GM19193 (cell line): Measurements from ENCODE around the gene NDFIP1.

Experiments
- POLR2A ChIP-seq: IDR thresholded peaks from 4 replicates; pipeline ENCODE4 v1.6.1; 2011; ENCODE audit not compliant: insufficient read depth, insufficient read length; ENCODE audit errors: extremely low read depth

The NDFIP1 gene

DNA sequence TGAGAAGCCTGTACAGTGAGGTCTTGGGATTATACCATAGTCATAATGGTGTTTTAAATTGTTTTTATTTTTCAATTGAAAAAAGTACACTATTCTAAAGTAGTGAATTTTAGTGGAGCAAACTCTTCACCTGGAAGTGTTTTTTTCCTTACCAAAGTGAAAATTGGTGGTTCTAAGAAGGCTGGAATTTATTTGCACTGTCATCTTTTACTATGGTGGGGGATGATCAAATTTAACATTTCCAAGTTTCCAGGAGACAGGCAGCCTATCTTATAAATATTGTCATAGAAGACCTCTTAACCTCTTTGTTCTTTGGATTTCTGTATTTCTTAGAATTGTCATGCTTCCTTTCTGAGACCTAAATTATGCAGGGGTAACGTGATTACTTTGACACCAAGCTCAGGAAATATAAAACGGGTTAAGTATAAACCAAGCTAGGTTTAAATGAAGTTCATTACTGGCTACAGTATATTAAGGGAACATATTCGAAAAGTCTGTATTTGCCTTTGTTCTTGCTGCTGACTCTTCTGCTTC is 20.2 kb downstream of the NDFIP1 start:
- no peak for TF ChIP-seq POLR2A

DNA sequence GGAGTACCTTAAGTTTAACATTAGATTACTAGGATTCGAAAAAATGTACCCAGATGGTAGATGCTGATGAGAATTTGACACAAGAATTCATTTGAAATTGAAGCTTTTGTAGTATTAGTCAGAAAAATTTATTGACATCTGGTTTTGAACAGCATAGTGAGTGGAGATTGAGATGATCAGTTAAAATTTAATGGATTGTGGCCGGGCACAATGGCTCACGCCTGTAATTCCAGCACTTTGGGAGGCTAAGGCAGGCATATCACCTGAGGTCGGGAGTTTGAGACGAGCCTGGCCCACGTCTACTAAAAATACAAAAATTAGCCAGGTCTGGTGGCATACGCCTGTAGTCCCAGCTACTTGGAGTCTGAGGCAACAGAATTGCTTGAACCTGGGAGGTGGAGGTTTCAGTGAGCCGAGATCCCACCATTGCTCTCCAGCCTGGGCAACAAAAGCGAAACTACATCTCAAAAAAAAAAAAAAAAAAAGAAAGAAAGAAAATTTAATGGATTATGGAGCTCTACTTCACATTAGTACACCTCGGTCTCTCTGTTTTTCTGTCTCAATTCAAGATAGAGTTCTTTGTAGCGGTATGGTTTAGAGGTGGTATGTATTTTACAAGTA is 21.0 kb downstream of the NDFIP1 start:
- no peak for TF ChIP-seq POLR2A

DNA sequence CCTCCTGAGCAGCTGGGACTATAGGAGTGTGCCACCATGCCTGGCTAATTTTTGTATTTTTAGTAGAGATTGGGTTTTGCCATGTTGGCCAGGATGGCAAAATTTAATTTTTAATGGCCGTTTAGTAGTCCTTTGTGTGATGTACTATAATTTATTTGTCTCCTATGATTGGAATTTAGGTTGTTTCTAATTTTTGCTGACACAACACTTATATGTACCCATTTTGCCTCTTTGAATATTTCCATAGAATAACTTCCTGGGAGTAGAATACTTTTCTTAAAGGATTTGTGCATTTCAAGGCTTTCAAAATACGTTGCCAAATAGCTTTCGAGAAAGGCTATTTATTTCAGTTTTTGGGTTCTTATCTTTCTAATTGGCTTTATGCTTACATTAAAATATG is 22.8 kb downstream of the NDFIP1 start:
- no peak for TF ChIP-seq POLR2A

DNA sequence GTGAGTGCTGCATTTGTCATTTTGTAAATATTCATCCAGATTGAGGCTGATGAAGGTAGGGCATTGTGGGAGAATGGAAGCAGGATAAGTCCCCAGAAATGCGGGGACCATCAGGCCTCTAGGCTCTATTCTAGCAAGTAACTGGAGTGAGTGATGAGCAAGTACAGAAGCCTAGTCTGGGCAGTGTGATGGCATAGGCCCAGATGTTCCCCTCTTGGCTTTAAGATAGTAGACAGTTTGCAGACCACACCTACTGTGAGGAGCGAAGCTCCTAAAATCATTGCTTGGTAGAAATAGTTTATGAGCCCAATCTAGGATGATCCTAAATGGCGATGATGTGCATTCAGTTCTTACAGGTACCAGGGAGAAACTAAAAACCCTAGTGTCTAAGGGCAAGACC is 24.3 kb downstream of the NDFIP1 start:
- no peak for TF ChIP-seq POLR2A

DNA sequence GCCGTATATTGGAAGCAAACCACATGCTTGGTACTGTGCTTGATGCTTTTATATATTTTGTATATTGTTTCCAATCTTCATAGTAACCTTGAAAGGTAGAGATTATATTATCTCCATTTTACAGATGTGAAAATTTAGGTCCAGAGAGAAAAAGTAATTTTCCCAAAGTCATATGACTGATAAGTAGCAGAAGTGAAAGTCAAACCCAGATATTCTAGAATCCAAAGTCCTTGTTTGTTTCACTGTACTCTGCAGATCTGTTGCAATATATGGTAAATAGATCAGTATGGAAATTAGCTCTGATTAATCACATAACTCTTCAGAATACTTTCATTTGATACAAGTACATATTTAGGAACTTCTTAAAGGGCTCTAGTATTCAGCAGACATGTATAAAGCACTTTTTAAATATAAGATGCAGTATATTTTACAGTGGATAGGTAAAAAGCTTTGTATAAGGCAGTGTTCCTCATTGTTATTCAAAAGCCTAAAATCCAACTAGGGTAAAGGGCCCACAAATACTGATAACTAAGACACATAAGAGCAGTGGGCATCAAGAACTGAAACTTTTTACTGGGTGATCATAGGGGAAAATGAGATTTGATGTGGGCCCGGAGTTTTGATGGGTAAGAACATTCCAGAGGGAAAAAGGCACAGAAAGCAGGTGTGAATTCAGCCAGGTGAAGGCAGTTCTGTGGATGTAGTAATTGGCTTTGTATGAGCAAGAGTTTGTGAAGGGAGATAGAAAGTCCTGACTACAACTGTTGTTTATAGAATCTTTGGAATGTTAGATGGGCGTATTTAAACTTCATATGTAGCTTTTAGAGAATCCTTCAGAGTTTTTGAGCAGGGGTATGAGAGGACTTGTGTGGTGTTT is 25.0 kb downstream of the NDFIP1 start:
- TF ChIP-seq POLR2A: no peak

DNA sequence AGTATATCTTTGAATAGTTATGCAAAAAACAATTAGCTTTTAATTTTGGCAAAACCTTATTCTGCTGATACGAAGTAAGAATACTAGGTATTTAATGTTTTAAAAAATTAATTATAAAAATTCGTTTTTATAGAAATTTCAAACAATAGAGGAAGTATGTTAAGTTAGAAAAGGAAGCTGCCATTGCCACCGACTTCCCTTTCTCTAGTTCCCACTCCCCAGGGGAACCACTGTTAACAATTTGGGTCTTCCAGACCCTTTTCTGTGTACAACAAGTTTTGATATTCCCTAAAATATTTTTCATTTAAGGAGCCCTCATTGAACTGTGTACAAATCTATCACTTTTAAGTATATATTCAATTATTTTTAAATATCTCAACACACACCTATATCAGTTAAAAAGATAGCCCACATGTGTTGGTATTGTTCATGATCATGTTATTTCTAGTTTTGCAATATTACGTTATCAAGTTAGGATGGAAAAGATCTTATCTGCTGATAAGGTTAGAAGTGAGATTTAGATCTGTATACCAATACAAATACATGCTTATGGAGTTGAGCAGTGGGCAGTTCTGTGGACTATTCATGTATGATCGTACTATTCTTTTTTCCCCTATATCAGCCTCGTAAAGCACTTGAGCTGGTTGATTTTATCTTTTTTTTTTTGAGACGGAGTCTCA is 25.9 kb downstream of the NDFIP1 start:
- TF ChIP-seq POLR2A: no peak

DNA sequence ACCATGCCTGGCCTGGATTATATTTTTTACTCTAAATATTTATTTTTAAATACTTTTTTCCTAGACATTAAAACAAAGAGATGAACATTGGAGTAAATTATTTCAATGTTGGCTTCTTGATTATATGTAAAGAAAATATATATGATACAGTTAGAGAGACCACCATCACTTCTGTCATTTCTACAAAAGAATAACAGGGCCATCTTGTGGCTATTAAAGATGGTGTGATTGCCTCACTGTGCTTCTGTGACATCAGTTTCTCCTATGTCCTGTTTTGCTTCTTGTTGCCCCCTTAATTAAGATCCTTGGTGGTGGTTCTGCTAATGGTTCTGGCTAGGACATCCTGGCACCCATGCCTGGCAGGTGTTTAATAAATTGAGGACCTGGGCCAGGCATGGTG is 32.9 kb downstream of the NDFIP1 start:
- no peak for TF ChIP-seq POLR2A

DNA sequence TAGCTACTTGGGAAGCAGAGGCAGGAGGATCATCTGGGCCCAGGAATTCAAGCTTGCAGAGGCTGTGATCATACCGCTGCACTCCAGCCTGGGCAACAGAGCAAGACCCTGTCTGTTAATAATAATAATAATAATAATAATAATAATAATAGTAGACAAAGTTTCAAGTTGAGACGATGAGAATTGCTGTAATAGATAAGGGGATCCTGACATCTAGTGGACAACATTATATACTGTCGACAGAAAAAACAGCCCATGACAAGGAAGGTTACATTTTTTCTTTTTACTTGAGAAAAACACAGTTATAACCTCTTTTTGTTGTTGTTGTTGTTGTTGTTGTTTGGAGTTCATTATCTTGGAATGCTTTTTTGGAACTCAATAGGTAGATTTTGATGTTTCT is 35.3 kb downstream of the NDFIP1 start:
- no peak for TF ChIP-seq POLR2A

DNA sequence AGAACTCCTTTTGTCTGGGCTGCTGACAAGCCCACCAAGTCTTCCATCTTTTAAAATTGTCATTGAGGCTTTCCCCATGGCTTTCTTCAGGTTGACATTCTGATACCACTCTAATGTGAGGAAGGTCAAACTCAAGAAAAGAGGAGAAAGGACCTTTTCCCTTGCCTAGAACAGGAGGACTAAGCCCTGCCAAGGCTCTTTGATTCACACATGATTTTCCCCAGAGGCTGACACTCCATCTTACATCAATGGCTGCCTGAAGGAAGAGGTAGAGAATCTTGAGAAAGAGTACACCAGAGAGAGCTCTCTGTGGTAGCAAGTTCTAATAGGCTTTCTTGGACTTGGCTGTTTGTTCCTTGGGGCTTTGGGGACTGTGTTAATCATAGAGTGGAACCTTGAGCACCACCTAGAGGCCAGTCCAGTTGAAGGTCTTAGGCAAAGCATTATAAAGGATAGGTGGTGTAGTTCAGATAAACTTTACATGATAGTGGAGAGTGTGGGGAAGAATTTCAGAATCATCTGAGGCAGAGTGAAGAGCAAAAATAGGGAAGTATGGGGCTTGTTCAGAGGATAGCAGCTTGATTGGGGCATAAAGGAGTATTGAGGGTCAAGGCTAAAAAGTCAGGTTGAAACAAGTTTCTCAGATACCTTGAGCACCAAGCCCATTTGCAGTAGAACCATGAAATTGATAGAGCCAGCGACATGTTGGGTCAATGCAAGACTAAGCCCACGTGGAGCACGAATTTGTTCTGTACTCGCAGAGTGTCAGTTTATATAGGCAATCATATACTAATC is 36.7 kb downstream of the NDFIP1 start:
- no peak for TF ChIP-seq POLR2A

DNA sequence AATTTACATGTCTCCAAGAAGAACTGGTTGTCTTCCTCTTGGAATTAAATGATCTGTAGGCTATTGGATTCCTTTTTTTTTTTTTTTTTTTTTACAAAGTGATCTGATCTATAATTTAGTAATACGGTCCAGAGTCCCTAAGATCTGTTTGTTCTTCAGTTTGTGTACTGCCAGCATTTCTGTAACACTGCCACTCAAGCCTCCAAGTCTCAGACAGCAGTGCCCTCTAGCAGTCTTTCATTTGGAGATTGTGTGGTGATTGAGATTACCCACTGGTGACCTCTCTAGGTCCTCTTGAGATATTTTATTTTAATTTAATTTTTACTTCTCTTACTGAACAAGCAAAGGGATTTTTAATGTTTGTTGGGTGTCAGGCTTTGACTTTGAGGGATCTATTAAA is 40.8 kb downstream of the NDFIP1 start:
- no peak for TF ChIP-seq POLR2A

DNA sequence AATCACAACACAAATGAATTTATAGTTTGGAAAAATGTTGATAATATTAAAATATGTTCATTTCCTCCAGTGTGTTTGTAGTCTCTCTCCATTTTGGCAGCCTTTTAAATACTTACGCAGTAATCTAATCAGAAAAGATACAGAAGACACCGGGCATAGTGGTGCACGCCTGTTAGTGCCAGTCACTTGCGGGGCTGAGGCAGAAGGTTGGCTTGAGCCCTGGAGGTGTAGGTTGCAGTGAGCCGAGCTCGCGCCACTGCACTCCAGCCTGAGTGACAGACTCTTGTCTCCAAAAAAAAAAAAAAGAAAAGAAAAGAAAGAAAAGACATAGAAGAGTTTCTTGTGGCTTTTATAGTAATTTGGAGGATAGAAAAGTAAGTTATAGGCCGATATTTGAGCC is 41.9 kb downstream of the NDFIP1 start:
- TF ChIP-seq POLR2A: no peak

DNA sequence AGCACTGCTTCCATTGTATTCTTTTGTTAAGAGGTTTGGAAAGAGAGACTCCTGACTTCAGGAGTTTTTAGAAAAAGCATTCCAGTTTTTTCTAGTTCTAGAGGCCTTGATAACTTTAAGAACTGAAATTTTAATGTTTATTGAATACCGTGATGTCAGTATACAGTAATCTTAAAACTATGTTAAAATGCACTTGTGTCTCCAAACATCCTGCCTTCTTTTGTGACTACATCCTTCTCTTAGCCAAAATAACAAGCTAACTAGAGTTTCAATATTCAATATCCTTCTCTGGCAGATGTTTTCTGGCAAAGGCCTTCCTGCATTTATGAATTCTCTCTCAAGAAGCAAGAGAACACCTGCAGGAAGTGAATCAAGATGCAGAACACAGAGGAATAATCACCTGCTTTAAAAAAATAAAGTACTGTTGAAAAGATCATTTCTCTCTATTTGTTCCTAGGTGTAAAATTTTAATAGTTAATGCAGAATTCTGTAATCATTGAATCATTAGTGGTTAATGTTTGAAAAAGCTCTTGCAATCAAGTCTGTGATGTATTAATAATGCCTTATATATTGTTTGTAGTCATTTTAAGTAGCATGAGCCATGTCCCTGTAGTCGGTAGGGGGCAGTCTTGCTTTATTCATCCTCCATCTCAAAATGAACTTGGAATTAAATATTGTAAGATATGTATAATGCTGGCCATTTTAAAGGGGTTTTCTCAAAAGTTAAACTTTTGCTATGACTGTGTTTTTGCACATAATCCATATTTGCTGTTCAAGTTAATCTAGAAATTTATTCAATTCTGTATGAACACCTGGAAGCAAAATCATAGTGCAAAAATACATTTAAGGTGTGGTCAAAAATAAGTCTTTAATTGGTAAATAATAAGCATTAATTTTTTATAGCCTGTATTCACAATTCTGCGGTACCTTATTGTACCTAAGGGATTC is 43.1 kb downstream of the NDFIP1 start:
- TF ChIP-seq POLR2A: no peak

DNA sequence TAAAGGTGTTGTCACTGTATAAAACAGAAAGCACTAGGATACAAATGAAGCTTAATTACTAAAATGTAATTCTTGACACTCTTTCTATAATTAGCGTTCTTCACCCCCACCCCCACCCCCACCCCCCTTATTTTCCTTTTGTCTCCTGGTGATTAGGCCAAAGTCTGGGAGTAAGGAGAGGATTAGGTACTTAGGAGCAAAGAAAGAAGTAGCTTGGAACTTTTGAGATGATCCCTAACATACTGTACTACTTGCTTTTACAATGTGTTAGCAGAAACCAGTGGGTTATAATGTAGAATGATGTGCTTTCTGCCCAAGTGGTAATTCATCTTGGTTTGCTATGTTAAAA is 43.8 kb downstream of the NDFIP1 start:
- no peak for TF ChIP-seq POLR2A
